Suprapubic skin (tissue), 4 donors: ENCODE results near the gene MUC22.

Source experiments
- CTCF ChIP-seq, 2 donors: fragments of 200-600 bp in 1 of 2; fragments of 450-650 bp in 1 of 2; sonication (generic) in 1 of 2; IDR thresholded peaks; one replicate each; pipeline ENCODE4 v1.5.1; 2016 to 2019; ENCODE audit warnings: antibody characterized with exemption in 2 of 2, mild to moderate bottlenecking in 1 of 2, moderate library complexity in 1 of 2
- EP300 ChIP-seq: sonication (generic); formaldehyde crosslinking; IDR thresholded peaks from one replicate; pipeline ENCODE4 v1.6.1; 2017; ENCODE audit warnings: antibody characterized with exemption
- POLR2A ChIP-seq, 2 donors: fragments of 450-650 bp; IDR thresholded peaks; one replicate each; pipeline ENCODE4 v1.6.1; 2017; ENCODE audit warnings: antibody characterized with exemption in 2 of 2, mild to moderate bottlenecking in 2 of 2, moderate library complexity in 2 of 2
- POLR2AphosphoS5 ChIP-seq, 3 donors: sonication (generic); formaldehyde crosslinking; IDR thresholded peaks; one replicate each; pipeline ENCODE4 v1.6.1; 2017; ENCODE audit warnings: antibody characterized with exemption in 3 of 3

GRCh38 chr6:31041372-31041974, 31.2 kb downstream of the MUC22 start:
- TF ChIP-seq CTCF (IDR thresholded peaks at IDR 0.05) (no peak), EP300 (no peak), POLR2A (IDR thresholded peaks at IDR 0.05) (no peak), POLR2AphosphoS5 (IDR thresholded peaks at IDR 0.05) (no peak)
